ENCODE measurements around the gene JARID2.
A peak's percentile ranks its signal among the peaks of the same experiment; 100 is the strongest.

Gene JARID2

DNA sequence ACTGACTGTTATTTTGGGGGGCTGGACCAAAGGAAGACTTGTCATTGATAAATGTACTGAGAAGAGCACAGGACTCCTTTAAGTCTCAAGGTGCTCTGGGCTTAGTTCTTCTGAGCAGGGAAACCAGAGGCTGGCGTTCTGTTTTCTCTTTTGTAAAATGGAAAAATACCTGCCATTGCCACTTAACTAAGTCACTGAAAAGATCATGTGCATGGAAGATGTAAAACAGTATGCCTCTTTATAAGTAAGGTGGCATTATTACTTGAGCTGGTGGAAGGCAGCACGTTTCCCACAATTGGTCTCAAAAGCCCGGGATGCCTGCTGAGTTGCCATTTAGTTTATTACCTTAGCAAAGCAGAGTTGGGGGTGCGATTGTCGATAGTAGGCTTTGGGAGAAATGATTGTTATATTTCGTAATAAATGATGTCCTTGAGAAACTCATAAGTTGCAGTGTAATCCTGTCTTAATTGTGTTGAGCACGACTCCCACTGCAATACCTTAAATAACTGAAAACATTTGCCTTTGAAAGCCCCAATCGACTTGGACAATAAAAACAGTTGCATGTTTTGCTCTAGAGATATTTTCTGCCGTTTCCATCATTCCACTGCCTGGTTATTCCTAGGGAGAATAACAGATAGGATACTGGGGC, 3.6 kb downstream of the JARID2 start:
- no peak overlapping the region for H3K27ac ChIP-seq (ENCODE audit: low read depth, low read length)
- H3K4me2 ChIP-seq (ENCODE audit: low read depth, low read length, poor library complexity, severe bottlenecking) = peak overlapping the region; percentile 82
- no peaks in the 10 kb centered on the region for H3K79me2 ChIP-seq (ENCODE audit: insufficient read depth, low read length)
- H3K9me2 ChIP-seq (replicated peaks; ENCODE audit: insufficient read depth, low read length) = no peaks in the 10 kb centered on the region
- peak overlapping the region; percentile 63 for H3K4me3 ChIP-seq (ENCODE audit: insufficient read depth, low read length, poor library complexity, severe bottlenecking)
- no peaks in the 10 kb centered on the region; the same call in 1 of the 2 replicates for H4K20me1 ChIP-seq (ENCODE audit: low read depth, low read length)
- no peaks in the 10 kb centered on the region for H3K27me3 ChIP-seq (ENCODE audit: low read length)
- TF ChIP-seq, protein P1, sequence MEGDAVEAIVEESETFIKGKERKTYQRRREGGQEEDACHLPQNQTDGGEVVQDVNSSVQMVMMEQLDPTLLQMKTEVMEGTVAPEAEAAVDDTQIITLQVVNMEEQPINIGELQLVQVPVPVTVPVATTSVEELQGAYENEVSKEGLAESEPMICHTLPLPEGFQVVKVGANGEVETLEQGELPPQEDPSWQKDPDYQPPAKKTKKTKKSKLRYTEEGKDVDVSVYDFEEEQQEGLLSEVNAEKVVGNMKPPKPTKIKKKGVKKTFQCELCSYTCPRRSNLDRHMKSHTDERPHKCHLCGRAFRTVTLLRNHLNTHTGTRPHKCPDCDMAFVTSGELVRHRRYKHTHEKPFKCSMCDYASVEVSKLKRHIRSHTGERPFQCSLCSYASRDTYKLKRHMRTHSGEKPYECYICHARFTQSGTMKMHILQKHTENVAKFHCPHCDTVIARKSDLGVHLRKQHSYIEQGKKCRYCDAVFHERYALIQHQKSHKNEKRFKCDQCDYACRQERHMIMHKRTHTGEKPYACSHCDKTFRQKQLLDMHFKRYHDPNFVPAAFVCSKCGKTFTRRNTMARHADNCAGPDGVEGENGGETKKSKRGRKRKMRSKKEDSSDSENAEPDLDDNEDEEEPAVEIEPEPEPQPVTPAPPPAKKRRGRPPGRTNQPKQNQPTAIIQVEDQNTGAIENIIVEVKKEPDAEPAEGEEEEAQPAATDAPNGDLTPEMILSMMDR (IDR thresholded peaks at IDR 0.05; ENCODE audit: insufficient read depth, low read length, poor library complexity, severe bottlenecking) = no peak
- 0 out of 2 replicates have a peak, but pooled peaks have one; percentile 31 for TF ChIP-seq EZH2phosphoT487 (conservative IDR thresholded peaks at IDR 0.05; ENCODE audit: low read length)
- H3K36me3 ChIP-seq (ENCODE audit: low read length) = no peaks in the 10 kb centered on the region
- peak overlapping the region; percentile 53 for H3K9ac ChIP-seq (ENCODE audit: low read length)
- peak overlapping the region; percentile 93 for H2AFZ ChIP-seq (ENCODE audit: low read depth, low read length, severe bottlenecking)
- no peaks in the 10 kb centered on the region for H3K9me3 ChIP-seq (ENCODE audit: insufficient read depth, low read length)
- H3F3A ChIP-seq (ENCODE audit: insufficient read depth) = peaks cover 25% of the 10 kb centered on the region

DNA sequence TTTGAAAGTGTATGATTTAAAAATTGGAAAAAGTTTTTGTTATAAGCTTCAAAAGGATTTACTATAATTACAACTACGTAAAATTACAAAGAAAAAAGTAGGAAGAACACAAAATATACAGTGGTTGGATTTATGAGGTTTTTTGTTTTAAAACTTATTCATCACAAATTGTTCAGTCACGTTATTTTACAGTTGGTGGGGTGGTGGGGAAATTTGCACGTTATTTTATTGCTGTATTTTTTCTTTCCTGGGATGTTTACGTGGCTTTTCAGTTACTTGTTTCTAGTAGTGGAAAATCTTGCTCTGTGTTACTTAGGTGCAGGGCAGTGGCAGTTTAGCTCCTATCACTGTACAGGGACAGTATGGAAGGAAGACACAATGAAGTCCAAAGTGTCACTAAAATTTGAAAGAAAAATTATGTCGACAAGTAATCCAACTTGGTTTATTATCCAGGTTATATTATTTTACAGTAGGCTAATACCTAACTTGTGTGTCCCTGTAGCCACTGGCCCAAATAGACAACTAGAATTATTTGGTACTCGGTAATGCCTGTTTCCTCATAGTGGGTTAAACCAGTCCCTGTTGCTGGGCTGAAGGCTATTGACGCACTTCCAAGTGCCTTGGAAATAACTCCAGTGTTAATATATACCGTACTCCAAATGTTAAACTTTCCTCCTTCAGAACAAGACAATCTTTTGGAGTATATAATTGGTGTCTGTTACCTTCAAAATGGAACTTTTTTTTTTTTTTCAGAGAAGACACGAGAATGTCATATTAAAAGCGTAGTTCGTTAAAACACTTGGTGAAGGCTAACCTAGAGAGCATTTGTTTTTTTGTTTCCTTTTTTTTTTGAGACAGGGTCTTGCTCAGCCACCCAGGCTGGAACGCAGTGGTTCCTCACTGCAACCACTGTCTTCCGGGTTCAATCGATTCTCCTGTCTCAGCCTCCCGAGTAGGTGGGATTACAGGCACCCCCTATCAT, 4.6 kb downstream of the JARID2 start:
- H3K27ac ChIP-seq (ENCODE audit: low read depth, low read length) = no peak overlapping the region
- no peaks in the 10 kb centered on the region for H3K9me2 ChIP-seq (replicated peaks; ENCODE audit: insufficient read depth, low read length)
- peaks cover 25% of the 10 kb centered on the region for H3F3A ChIP-seq (ENCODE audit: insufficient read depth)
- no peak for TF ChIP-seq EZH2phosphoT487 (conservative IDR thresholded peaks at IDR 0.05; ENCODE audit: low read length)
- TF ChIP-seq, protein P1 (IDR thresholded peaks at IDR 0.05; ENCODE audit: insufficient read depth, low read length, poor library complexity, severe bottlenecking) = no peak
- H3K79me2 ChIP-seq (ENCODE audit: insufficient read depth, low read length) = no peaks in the 10 kb centered on the region
- H3K27me3 ChIP-seq (ENCODE audit: low read length) = no peaks in the 10 kb centered on the region
- no peak overlapping the region for H2AFZ ChIP-seq (ENCODE audit: low read depth, low read length, severe bottlenecking)
- H3K36me3 ChIP-seq (ENCODE audit: low read length) = no peaks in the 10 kb centered on the region
- no peaks in the 10 kb centered on the region for H3K9me3 ChIP-seq (ENCODE audit: insufficient read depth, low read length)
- H4K20me1 ChIP-seq (ENCODE audit: low read depth, low read length) = no peaks in the 10 kb centered on the region; the same call in 1 of the 2 replicates
- no peak overlapping the region for H3K9ac ChIP-seq (ENCODE audit: low read length)
- H3K4me2 ChIP-seq (ENCODE audit: low read depth, low read length, poor library complexity, severe bottlenecking) = peak overlapping the region; percentile 82
- H3K4me3 ChIP-seq (ENCODE audit: insufficient read depth, low read length, poor library complexity, severe bottlenecking) = no peak overlapping the region

DNA sequence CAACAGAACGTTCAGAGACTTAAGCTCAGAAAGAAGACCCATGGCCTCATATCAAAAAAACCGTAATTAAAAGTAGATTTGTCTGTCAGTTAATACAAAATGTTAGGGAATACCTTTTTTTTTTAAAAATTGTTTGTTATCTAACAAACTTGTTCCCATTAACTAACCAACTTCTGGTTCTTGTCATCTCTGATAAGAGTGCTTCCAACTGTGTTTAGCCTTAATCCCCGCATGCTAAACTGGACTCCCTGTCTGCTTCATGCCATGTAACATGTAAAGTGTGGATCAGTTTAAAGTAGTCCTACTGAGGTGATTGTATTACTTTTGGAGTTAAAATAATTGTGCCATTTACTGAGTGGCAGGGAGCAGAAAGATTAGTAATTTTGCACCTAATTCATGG, 6.3 kb downstream of the JARID2 start:
- Histone ChIP-seq H3K9ac (ENCODE audit: low read length) (no peak overlapping the region), H2AFZ (ENCODE audit: low read depth, low read length, severe bottlenecking) (no peak overlapping the region), H3K4me3 (ENCODE audit: insufficient read depth, low read length, poor library complexity, severe bottlenecking) (no peak overlapping the region), H3K36me3 (ENCODE audit: low read length) (no peaks in the 10 kb centered on the region), H3K27ac (ENCODE audit: low read depth, low read length) (no peak overlapping the region), H3K79me2 (ENCODE audit: insufficient read depth, low read length) (no peaks in the 10 kb centered on the region), H3F3A (ENCODE audit: insufficient read depth) (peaks cover 21% of the 10 kb centered on the region), H4K20me1 (ENCODE audit: low read depth, low read length) (peaks cover 3% of the 10 kb centered on the region; the same call in 1 of the 2 replicates), H3K9me2 (replicated peaks; ENCODE audit: insufficient read depth, low read length) (no peaks in the 10 kb centered on the region), H3K4me2 (ENCODE audit: low read depth, low read length, poor library complexity, severe bottlenecking) (no peak overlapping the region), H3K27me3 (ENCODE audit: low read length) (no peaks in the 10 kb centered on the region), H3K9me3 (ENCODE audit: insufficient read depth, low read length) (no peaks in the 10 kb centered on the region)
- no peak for TF ChIP-seq EZH2phosphoT487 (conservative IDR thresholded peaks at IDR 0.05; ENCODE audit: low read length)
- TF ChIP-seq, protein P1 (IDR thresholded peaks at IDR 0.05; ENCODE audit: insufficient read depth, low read length, poor library complexity, severe bottlenecking) = no peak

Data from SU-DHL-6 (cell line).